Panc1 (cell line): ENCODE results near the gene SMIM5.

ENCODE experiments used
- POLR2AphosphoS5 ChIP-seq: IDR thresholded peaks from 2 replicates; pipeline ENCODE4 v1.6.1; 2012; ENCODE audit warnings: mild to moderate bottlenecking, low read depth, low read length, moderate library complexity
- SIN3A ChIP-seq: IDR thresholded peaks from 2 replicates; pipeline ENCODE4 v1.6.1; 2012; ENCODE audit warnings: low read depth, mild to moderate bottlenecking, low read length, moderate library complexity, borderline replicate concordance; ENCODE audit not compliant: insufficient read depth
- TCF7L2 ChIP-seq: IDR thresholded peaks from 2 replicates; pipeline ENCODE4 v1.6.1; 2011; ENCODE audit warnings: mild to moderate bottlenecking, low read depth, low read length, inconsistent platforms
- TF ChIP-seq, protein P1 (sequence below), 2 experiments: IDR thresholded peaks; 2 replicates each; pipeline ENCODE4 v1.6.1; 2011 to 2012; ENCODE audit warnings: low read depth in 2 of 2, control low read depth in 1 of 2, low read length in 1 of 2, mild to moderate bottlenecking in 1 of 2, moderate library complexity in 1 of 2; ENCODE audit not compliant: insufficient read depth in 1 of 2
- TF ChIP-seq, protein P2 (sequence below): fragments of 450-650 bp; IDR thresholded peaks from 2 replicates; pipeline ENCODE4 v1.5.1; 2017; ENCODE audit warnings: mild to moderate bottlenecking

DNA sequence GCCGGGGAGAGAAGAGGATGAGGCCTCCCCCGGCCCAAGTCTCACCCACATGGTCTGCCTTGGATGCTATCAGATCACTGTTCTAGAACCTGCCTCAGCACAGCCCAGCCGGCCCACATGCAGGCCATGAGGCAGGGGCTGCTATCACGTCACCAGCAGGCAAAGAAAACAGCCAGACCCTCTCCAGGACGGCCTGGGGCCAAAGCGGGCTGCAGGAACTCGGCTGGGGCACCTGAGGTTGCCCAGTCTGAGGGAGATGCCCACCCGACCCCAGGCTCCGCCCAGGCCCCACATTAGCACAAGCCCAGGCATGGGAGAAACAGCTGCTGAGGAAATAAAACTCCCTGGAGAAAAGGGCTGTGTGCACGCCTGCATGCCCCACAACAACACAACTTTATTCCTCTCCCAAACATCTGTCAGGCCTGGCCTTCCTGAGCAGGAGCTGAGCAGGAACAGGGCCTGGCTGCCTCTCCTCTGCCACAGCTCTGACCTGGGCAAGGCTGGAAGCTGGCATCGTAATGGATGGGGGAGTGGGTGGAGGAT, 6.7 kb upstream of the SMIM5 start:
- TF ChIP-seq POLR2AphosphoS5 (no peak), SIN3A (no peak), TCF7L2 (no peak)
- TF ChIP-seq, protein P1, sequence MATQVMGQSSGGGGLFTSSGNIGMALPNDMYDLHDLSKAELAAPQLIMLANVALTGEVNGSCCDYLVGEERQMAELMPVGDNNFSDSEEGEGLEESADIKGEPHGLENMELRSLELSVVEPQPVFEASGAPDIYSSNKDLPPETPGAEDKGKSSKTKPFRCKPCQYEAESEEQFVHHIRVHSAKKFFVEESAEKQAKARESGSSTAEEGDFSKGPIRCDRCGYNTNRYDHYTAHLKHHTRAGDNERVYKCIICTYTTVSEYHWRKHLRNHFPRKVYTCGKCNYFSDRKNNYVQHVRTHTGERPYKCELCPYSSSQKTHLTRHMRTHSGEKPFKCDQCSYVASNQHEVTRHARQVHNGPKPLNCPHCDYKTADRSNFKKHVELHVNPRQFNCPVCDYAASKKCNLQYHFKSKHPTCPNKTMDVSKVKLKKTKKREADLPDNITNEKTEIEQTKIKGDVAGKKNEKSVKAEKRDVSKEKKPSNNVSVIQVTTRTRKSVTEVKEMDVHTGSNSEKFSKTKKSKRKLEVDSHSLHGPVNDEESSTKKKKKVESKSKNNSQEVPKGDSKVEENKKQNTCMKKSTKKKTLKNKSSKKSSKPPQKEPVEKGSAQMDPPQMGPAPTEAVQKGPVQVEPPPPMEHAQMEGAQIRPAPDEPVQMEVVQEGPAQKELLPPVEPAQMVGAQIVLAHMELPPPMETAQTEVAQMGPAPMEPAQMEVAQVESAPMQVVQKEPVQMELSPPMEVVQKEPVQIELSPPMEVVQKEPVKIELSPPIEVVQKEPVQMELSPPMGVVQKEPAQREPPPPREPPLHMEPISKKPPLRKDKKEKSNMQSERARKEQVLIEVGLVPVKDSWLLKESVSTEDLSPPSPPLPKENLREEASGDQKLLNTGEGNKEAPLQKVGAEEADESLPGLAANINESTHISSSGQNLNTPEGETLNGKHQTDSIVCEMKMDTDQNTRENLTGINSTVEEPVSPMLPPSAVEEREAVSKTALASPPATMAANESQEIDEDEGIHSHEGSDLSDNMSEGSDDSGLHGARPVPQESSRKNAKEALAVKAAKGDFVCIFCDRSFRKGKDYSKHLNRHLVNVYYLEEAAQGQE (IDR thresholded peaks at IDR 0.05; ENCODE audit: insufficient read depth in 1 of 2, low read depth in 2 of 2, low read length in 1 of 2): no peak
- TF ChIP-seq, protein P2, sequence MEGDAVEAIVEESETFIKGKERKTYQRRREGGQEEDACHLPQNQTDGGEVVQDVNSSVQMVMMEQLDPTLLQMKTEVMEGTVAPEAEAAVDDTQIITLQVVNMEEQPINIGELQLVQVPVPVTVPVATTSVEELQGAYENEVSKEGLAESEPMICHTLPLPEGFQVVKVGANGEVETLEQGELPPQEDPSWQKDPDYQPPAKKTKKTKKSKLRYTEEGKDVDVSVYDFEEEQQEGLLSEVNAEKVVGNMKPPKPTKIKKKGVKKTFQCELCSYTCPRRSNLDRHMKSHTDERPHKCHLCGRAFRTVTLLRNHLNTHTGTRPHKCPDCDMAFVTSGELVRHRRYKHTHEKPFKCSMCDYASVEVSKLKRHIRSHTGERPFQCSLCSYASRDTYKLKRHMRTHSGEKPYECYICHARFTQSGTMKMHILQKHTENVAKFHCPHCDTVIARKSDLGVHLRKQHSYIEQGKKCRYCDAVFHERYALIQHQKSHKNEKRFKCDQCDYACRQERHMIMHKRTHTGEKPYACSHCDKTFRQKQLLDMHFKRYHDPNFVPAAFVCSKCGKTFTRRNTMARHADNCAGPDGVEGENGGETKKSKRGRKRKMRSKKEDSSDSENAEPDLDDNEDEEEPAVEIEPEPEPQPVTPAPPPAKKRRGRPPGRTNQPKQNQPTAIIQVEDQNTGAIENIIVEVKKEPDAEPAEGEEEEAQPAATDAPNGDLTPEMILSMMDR: no peak
